ENCODE results near the gene HRNR. TPM values are rescaled to one million over a fixed set of nuclear protein-coding genes. Genes with fewer than 3 reads are reported as not detected.
"Not testable (repeated sequence)": the region's sequence is repeated elsewhere in the genome, so short reads cannot be mapped to it uniquely, and the experiment has no call there.

HRNR gene
- under 1 TPM in 2 of 4 donors, not detected in 2; under 0.01 to 0.13 TPM for polyA plus RNA-seq
- long read RNA-seq, donor 1 = 0 reads
- long read RNA-seq, donor 2 = 0 reads
- long read RNA-seq, donor 3 = 0 reads
- long read RNA-seq, donor 4 = 0 reads
- long read RNA-seq, donor 5 = 0 reads
- long read RNA-seq, donor 6 = 0 reads
- long read RNA-seq, donor 7 = 0 reads
- long read RNA-seq, donor 8 = 0 reads
- long read RNA-seq, donor 9 = 0 reads
- long read RNA-seq, donor 10 = 0 reads

DNA sequence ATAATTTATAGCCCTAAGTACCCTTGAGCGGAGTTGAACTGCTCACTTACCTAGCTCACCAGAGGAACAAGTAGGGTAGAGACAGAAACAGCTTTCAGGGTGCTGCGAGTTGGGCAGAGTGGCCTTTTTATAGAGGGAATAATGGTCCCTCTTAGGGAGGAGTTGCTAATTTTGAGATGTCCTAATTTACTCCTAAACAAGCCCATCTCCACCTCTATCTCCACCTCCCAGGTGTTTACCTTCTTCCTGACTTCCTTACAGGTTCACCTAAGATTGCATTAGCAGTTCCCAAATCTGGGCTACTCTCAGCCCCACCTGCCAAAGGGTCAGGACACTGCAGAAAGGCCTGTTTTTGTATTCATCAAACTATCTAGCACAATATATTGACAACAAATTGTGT, at the start of gene HRNR:
Gene HRNR, minus strand, starts transcription at position 101 of the 400 bp plus-strand sequence. CDS start 940 bp downstream, outside the sequence.
- H3K4me3 ChIP-seq (ENCODE audit: low read depth in 1 of 3, low read length in 3 of 3) = no peak within 1 kb of the TSS
- no peaks in the 10 kb centered on the region for H3K36me3 ChIP-seq (ENCODE audit: control insufficient read depth in 3 of 3, insufficient read depth in 2 of 3, low read depth in 1 of 3, low read length in 3 of 3)
- FAIRE-seq (no peak), DNase-seq (no peak)
- peaks cover 0 to 17% of the 10 kb centered on the region in 2 donors for H3K9me3 ChIP-seq (ENCODE audit: control insufficient read depth in 2 of 2, insufficient read depth in 1 of 2, low read depth in 1 of 2, low read length in 1 of 2)
- no peaks in the 10 kb centered on the region for H3K27me3 ChIP-seq (ENCODE audit: control insufficient read depth in 3 of 3, insufficient read depth in 3 of 3, low read length in 3 of 3)
- H3K27ac ChIP-seq (ENCODE audit: low read depth in 1 of 3, low read length in 2 of 3) = no peak within 1 kb of the TSS
- 68 to 88% (median 70%) methylated on average over 2 of the region's 2 CpGs for WGBS, 3 donors
- no peaks in the 10 kb centered on the region for H3K4me1 ChIP-seq (ENCODE audit: control insufficient read depth in 3 of 3, insufficient read depth in 2 of 3, low read depth in 1 of 3, low read length in 2 of 3)

DNA sequence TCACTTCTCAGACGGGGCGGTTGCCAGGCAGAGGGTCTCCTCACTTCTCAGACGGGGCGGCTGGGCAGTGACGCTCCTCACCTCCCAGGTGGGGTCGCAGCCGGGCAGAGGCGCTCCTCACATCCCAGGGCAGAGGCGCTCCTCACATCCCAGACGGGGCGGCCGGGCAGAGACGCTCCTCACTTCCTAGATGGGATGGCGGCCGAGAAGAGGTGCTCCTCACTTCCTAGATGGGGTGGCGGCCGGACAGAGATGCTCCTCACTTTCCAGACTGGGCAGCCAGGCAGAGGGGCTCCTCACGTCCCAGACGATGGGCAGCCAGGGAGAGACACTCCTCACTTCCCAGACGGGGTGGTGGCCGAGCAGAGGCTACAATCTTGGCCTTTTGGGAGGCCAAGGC, 32.4 kb upstream of the HRNR start:
- H3K27me3 ChIP-seq (ENCODE audit: control insufficient read depth in 3 of 3, insufficient read depth in 3 of 3, low read length in 3 of 3); DNase-seq; H3K4me3 ChIP-seq (ENCODE audit: low read depth in 1 of 3, low read length in 3 of 3); H3K4me1 ChIP-seq (ENCODE audit: control insufficient read depth in 3 of 3, insufficient read depth in 2 of 3, low read depth in 1 of 3, low read length in 2 of 3); H3K27ac ChIP-seq (ENCODE audit: low read depth in 1 of 3, low read length in 2 of 3); H3K9me3 ChIP-seq (ENCODE audit: control insufficient read depth in 2 of 2, insufficient read depth in 1 of 2, low read depth in 1 of 2, low read length in 1 of 2); H3K36me3 ChIP-seq (ENCODE audit: control insufficient read depth in 3 of 3, insufficient read depth in 2 of 3, low read depth in 1 of 3, low read length in 3 of 3); FAIRE-seq: not testable (repeated sequence)
- 80 to 93% (median 92%) methylated on average over 11 to 21 of the region's 21 CpGs for WGBS, 3 donors

DNA sequence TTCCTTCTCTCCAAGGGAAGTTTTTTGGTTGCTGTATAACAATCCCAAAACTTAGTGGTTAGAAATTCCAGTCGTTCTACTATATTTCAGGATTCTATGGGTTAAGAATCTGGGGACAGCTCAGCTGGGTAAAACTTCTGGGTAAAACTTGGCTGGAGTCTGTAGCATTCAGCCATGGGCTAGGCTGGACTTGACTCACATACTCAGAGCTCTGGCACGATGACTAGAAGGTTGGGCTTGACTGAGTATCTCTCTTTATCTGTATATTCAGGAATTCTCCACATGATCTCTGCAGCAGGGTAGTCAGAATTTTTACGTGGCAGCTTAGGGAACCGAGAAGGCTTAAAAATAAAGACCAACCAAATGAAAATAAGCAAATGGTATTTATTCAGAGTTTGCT, 28.2 kb upstream of the HRNR start:
- Histone ChIP-seq H3K9me3 (ENCODE audit: control insufficient read depth in 2 of 2, insufficient read depth in 1 of 2, low read depth in 1 of 2, low read length in 1 of 2) (no peaks in the 10 kb centered on the region), H3K27ac (ENCODE audit: low read depth in 1 of 3, low read length in 2 of 3) (no peak overlapping the region), H3K4me1 (ENCODE audit: control insufficient read depth in 3 of 3, insufficient read depth in 2 of 3, low read depth in 1 of 3, low read length in 2 of 3) (no peaks in the 10 kb centered on the region), H3K36me3 (ENCODE audit: control insufficient read depth in 3 of 3, insufficient read depth in 2 of 3, low read depth in 1 of 3, low read length in 3 of 3) (no peaks in the 10 kb centered on the region), H3K27me3 (ENCODE audit: control insufficient read depth in 3 of 3, insufficient read depth in 3 of 3, low read length in 3 of 3) (no peaks in the 10 kb centered on the region), H3K4me3 (ENCODE audit: low read depth in 1 of 3, low read length in 3 of 3) (no peak overlapping the region)
- no peak for DNase-seq
- 56 to 82% (median 63%) methylated on average over 4 of the region's 4 CpGs for WGBS, 3 donors
- FAIRE-seq = no peak

- Histone ChIP-seq H3K36me3 (ENCODE audit: control insufficient read depth in 3 of 3, insufficient read depth in 2 of 3, low read depth in 1 of 3, low read length in 3 of 3) (no peaks in the 10 kb centered on the region), H3K4me3 (ENCODE audit: low read depth in 1 of 3, low read length in 3 of 3) (no peak overlapping the region), H3K27ac (ENCODE audit: low read depth in 1 of 3, low read length in 2 of 3) (no peak overlapping the region), H3K4me1 (ENCODE audit: control insufficient read depth in 3 of 3, insufficient read depth in 2 of 3, low read depth in 1 of 3, low read length in 2 of 3) (no peaks in the 10 kb centered on the region), H3K9me3 (ENCODE audit: control insufficient read depth in 2 of 2, insufficient read depth in 1 of 2, low read depth in 1 of 2, low read length in 1 of 2) (no peaks in the 10 kb centered on the region), H3K27me3 (ENCODE audit: control insufficient read depth in 3 of 3, insufficient read depth in 3 of 3, low read length in 3 of 3) (no peaks in the 10 kb centered on the region)
- FAIRE-seq (no peak), DNase-seq (no peak)
- WGBS, 3 donors = 45 to 59% (median 50%) methylated on average over 2 of the region's 2 CpGs
Measured at GRCh38 chr1:152251391-152251790, 27.4 kb upstream of the HRNR start.

DNA sequence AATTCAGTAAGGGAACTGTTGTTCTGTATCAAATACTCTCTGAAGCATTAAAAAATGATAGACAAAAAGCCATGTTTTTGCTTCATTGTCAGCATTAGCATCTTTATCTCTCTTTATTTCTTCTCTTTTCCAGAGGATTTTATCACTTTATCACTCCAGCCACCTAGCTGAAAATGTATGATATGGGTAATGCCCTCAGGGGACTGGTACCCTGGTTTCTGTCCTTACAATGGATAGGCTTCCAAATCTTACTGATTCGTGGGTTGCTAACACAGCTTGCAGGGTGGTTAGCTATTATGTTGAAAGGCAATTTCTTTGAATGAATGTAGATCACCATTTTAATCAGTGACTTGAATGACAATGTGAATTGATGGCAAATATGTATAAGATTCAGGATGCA, 23.3 kb upstream of the HRNR start:
- no peaks in the 10 kb centered on the region for H3K4me1 ChIP-seq (ENCODE audit: control insufficient read depth in 3 of 3, insufficient read depth in 2 of 3, low read depth in 1 of 3, low read length in 2 of 3)
- no peak for DNase-seq
- H3K9me3 ChIP-seq (ENCODE audit: control insufficient read depth in 2 of 2, insufficient read depth in 1 of 2, low read depth in 1 of 2, low read length in 1 of 2) = no peaks in the 10 kb centered on the region
- no peaks in the 10 kb centered on the region for H3K27me3 ChIP-seq (ENCODE audit: control insufficient read depth in 3 of 3, insufficient read depth in 3 of 3, low read length in 3 of 3)
- no peak overlapping the region for H3K4me3 ChIP-seq (ENCODE audit: low read depth in 1 of 3, low read length in 3 of 3)
- FAIRE-seq = no peak
- 37 to 70% (median 42%) methylated on average over 1 of the region's 1 CpG for WGBS, 3 donors
- no peaks in the 10 kb centered on the region for H3K36me3 ChIP-seq (ENCODE audit: control insufficient read depth in 3 of 3, insufficient read depth in 2 of 3, low read depth in 1 of 3, low read length in 3 of 3)
- H3K27ac ChIP-seq (ENCODE audit: low read depth in 1 of 3, low read length in 2 of 3) = no peak overlapping the region

- DNase-seq (no peak), FAIRE-seq (no peak)
- Histone ChIP-seq H3K36me3 (ENCODE audit: control insufficient read depth in 3 of 3, insufficient read depth in 2 of 3, low read depth in 1 of 3, low read length in 3 of 3) (no peaks in the 10 kb centered on the region), H3K4me1 (ENCODE audit: control insufficient read depth in 3 of 3, insufficient read depth in 2 of 3, low read depth in 1 of 3, low read length in 2 of 3) (no peaks in the 10 kb centered on the region), H3K27me3 (ENCODE audit: control insufficient read depth in 3 of 3, insufficient read depth in 3 of 3, low read length in 3 of 3) (no peaks in the 10 kb centered on the region), H3K4me3 (ENCODE audit: low read depth in 1 of 3, low read length in 3 of 3) (no peak overlapping the region), H3K9me3 (ENCODE audit: control insufficient read depth in 2 of 2, insufficient read depth in 1 of 2, low read depth in 1 of 2, low read length in 1 of 2) (no peaks in the 10 kb centered on the region), H3K27ac (ENCODE audit: low read depth in 1 of 3, low read length in 2 of 3) (no peak overlapping the region)
- WGBS, 3 donors = 53 to 71% (median 56%) methylated on average over 2 of the region's 2 CpGs
Measured at GRCh38 chr1:152244576-152245273, 20.7 kb upstream of the HRNR start.

GRCh38 chr1:152237093-152237492, 13.1 kb upstream of the HRNR start:
- no peaks in the 10 kb centered on the region for H3K27me3 ChIP-seq (ENCODE audit: control insufficient read depth in 3 of 3, insufficient read depth in 3 of 3, low read length in 3 of 3)
- no peaks in the 10 kb centered on the region for H3K36me3 ChIP-seq (ENCODE audit: control insufficient read depth in 3 of 3, insufficient read depth in 2 of 3, low read depth in 1 of 3, low read length in 3 of 3)
- WGBS, 3 donors = 76 to 88% (median 77%) methylated on average over 1 of the region's 1 CpG
- H3K4me3 ChIP-seq (ENCODE audit: low read depth in 1 of 3, low read length in 3 of 3) = no peak overlapping the region
- no peak overlapping the region for H3K27ac ChIP-seq (ENCODE audit: low read depth in 1 of 3, low read length in 2 of 3)
- DNase-seq = no peak
- no peak for FAIRE-seq
- H3K9me3 ChIP-seq (ENCODE audit: control insufficient read depth in 2 of 2, insufficient read depth in 1 of 2, low read depth in 1 of 2, low read length in 1 of 2) = no peaks in the 10 kb centered on the region
- no peaks in the 10 kb centered on the region for H3K4me1 ChIP-seq (ENCODE audit: control insufficient read depth in 3 of 3, insufficient read depth in 2 of 3, low read depth in 1 of 3, low read length in 2 of 3)

GRCh38 chr1:152228831-152229230, 4.8 kb upstream of the HRNR start:
- no peaks in the 10 kb centered on the region for H3K4me1 ChIP-seq (ENCODE audit: control insufficient read depth in 3 of 3, insufficient read depth in 2 of 3, low read depth in 1 of 3, low read length in 2 of 3)
- FAIRE-seq (no peak), DNase-seq (no peak)
- WGBS, 3 donors = 68 to 77% (median 71%) methylated on average over 3 of the region's 3 CpGs
- no peak overlapping the region for H3K27ac ChIP-seq (ENCODE audit: low read depth in 1 of 3, low read length in 2 of 3)
- H3K9me3 ChIP-seq (ENCODE audit: control insufficient read depth in 2 of 2, insufficient read depth in 1 of 2, low read depth in 1 of 2, low read length in 1 of 2) = no peaks in the 10 kb centered on the region
- H3K27me3 ChIP-seq (ENCODE audit: control insufficient read depth in 3 of 3, insufficient read depth in 3 of 3, low read length in 3 of 3) = no peaks in the 10 kb centered on the region
- H3K36me3 ChIP-seq (ENCODE audit: control insufficient read depth in 3 of 3, insufficient read depth in 2 of 3, low read depth in 1 of 3, low read length in 3 of 3) = no peaks in the 10 kb centered on the region
- H3K4me3 ChIP-seq (ENCODE audit: low read depth in 1 of 3, low read length in 3 of 3) = no peak overlapping the region
